ENCODE measurements around the gene CTNNA3.

Gene CTNNA3

GRCh38 chr10:67664942-67665341 is 31.1 kb downstream of the CTNNA3 start:
- DNase-seq = no peak

- no peak for DNase-seq
These were observed 32.4 kb downstream of the CTNNA3 start for GRCh38 chr10:67663449-67664087.

DNA sequence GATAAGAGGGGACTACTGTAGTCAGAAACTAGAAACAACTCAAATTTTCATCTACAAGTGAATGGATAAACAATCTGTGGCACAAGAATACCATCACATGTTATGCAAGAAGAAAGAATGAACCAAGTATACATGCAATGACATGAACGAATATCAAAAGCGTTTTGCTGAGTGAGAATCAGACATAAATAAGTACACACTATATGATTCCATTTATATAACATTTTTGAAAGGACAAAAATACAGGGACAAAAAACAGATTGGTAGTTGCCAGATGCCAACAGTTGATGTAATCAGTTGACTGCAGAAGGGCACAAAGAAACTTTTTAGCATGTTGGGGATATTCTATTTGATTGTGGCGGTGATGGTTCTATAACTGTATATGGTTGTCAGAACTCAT is 33.6 kb downstream of the CTNNA3 start:
- no peak for DNase-seq

DNA sequence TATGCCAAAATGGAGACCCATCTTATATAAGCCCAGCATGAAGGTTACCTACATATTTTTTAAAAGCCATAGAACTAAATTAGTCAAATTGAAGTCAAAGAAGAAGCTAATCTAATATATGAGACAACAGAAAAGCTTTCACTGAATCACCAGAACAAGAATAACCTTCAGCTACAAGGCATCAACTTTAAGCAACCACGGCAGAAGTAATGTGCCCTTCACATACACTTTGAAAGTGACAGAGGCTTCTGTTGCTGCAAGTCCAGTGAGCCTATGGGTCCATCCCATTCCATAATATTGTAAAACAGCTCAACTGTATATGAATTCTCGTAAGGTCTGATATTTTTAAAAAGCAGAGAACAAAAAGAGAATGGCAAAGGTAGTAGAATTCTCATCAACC is 36.5 kb downstream of the CTNNA3 start:
- no peak for DNase-seq

DNA sequence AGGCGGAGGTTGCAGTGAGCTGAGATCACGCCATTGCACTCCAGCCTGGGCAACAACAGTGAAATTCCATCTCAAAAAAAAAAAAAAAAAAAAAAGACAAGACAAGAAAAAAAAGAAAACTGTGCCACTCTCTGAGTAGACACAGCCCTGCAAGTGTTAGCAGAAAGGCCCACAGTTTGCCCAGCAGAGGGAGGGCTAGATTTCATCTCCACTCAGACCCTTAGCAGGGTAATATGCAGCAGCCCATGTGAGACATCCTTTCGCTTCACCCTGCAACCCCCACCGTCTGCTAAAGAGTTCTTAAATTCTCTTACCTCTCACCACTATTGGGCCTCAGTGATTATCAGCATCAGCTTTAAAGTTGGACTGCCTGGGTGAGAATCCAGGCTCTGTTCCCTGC is 38.2 kb downstream of the CTNNA3 start:
- DNase-seq = no peak

GRCh38 chr10:67650558-67650957 is 45.4 kb downstream of the CTNNA3 start:
- DNase-seq = no peak

DNA sequence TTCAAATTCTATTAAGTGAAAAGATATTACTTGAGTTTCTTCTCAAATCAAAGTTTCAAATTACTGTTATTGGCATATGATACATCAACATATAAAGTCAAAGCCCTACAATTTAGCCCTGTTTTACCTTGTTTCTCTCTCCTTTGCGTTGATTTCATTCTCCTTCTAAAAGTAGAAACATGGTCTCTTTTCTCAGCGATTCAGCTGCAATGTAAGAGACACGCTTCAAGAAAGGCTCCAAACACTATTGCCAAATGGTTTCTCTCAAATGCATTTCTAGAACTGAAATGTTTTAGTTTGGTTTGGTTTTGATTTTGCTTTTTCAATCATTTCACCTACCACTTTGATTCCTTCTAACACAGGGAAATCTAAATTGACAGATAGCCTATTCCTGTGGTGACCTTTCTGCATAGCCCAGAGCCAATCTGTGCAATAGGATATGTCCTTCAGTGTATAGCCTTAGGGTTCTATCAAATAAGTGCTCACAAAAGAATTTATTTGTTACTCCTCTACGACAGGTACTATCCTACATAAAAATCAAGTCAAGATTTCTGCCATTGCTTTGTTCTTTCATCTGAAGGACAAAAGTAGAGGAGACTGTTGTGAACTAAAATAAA is 47.3 kb downstream of the CTNNA3 start:
- no peak for DNase-seq

GRCh38 chr10:67630904-67631303 is 65.1 kb downstream of the CTNNA3 start:
- DNase-seq = no peak

- DNase-seq = no peak
These were observed 66.5 kb downstream of the CTNNA3 start for GRCh38 chr10:67629461-67629971.

- no peak for DNase-seq
These were observed 73.0 kb downstream of the CTNNA3 start for GRCh38 chr10:67622984-67623383.

- no peak for DNase-seq
These were observed 73.5 kb downstream of the CTNNA3 start for GRCh38 chr10:67622511-67622910.

- DNase-seq = no peak
These were observed 74.2 kb downstream of the CTNNA3 start for GRCh38 chr10:67621834-67622233.

DNA sequence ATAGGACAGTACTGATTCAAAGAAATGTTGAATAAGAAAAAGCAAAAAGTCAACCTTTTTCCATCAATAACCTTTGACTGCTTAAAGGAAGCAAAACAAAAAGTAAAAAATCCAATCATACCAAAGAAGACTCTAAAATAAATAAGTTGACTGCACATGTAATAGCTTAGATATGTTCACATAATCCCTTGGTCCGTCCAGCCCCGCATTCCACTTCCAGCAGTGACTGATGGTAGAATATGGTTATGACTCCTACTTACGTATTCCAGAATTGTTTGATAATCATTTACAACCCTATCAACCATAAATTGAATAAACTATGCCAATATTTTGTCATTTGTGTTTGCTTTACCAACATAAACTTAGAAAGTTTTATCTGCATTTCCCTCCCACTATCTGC is 77.9 kb downstream of the CTNNA3 start:
- DNase-seq = no peak

DNA sequence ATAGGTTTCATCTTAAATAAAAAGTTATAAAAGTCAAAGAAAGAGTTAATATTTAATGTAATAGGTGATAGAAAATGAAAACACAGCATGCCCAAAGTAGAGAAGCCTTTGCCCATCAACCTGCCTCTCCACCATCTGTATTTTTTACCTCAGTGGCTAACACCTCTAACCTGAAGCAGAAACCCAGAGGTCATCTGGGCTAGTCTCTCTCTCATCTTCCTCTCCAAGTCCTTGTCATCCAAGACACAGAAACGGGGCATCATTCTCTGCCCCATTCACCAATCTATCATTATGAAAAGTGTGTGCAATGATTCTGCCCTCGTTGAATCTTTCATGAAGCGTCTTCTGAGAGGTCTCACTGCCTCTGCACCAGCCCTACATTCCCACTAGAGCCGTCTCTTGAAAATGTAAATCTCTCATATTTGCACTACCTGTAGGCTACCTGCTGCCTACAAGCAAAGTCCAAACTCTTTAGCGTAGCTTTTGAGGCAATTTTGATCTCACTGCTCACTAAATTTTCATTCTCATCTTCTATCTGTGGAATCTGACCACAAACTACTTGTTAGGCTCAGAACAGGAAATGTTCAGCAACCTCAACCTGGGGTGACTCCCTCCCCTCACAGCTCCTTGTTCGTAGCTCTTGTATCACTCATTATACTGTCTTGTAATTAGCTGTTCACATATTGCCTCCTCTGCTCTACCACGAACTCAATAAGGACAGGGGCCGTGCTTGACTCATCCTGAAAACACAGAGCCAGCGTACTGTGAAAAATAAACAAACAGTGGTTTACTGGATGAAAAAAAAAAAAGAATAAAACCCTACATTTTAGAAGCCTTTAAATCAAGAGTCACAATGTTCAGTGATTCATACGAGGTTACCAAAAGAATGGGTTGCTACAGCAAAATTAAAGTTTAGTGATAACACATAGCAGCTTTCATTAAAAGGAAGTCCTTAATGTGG is 83.1 kb downstream of the CTNNA3 start:
- no peak for DNase-seq

DNA sequence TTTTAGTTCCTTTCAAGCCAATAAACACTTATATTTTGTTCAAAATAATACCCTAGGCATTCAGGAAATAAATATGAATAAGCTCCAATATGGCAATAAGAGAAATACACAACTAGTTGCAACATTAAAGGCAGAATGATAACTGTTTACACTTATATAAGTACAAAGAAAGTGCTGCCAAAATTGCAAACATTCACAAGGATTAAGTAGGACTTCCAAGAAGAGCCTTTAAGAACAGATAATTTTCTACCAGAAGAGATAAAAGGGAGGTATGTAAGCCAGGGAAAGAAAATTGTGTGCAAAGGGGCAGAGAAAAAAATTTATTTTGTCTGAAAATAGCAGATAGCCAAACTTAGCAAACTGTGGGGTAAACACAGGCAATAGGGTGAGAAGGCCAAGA is 83.8 kb downstream of the CTNNA3 start:
- no peak for DNase-seq

GRCh38 chr10:67609996-67610793 is 85.8 kb downstream of the CTNNA3 start:
- no peak for DNase-seq

- DNase-seq = no peak
These were observed 88.0 kb downstream of the CTNNA3 start for GRCh38 chr10:67608001-67608400.

- DNase-seq = no peak
These were observed 88.5 kb downstream of the CTNNA3 start for GRCh38 chr10:67607472-67607871.

DNA sequence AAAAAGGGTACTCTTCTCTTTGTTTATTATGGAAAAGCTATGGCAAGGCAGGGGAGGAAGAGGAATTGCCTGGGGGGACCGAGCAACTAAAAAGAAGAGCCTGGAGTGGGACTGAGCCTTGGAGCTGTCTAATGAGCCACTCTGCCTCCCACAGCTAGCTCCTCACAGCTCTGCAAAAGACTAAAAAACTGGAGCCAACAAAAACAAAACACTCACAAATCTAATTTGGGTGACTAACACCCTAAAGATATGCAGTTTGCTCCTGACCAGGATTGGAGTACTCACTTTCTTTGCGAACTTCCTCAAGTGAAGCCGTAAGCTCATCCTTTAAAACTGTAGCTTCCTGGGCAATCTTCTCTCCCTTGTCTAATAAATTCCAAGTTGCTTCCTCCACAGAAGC is 89.4 kb downstream of the CTNNA3 start:
- no peak for DNase-seq

DNA sequence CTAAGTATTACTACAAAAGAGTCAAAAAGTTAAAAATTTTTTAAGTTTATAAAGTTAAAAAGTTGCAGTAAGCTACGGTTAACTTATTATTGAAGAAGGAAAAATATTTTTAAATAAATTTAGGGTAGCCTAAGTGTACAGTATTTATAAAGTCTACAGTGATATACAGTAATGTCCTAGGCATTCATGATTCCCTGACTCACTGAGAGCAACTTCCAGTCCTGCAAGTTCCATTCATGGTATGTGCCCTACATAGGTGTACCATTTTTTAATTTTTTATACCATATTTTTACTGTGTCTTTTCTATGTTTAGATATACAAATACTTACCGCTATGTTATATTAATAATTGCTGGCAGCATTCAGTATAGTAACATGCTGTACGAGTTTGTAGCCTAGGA is 92.3 kb downstream of the CTNNA3 start:
- no peak for DNase-seq

DNA sequence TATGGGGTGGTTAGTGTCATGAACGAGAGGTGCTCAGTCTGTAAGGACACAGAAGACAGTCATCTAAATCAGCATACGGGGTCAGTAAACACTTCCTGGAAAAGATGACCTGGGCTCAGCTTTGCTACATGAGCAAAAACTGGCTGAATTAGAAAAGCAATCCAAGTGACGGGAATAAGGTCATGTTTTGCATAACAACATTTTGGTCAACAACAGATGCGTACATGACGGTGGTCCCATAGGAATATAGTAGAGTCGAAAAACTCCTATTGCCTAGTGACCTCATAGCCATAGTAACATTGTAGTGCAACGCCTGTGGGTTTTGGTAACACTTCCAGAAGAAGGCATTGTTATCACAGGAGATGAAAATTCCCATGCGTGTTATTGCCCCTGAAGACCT is 92.9 kb downstream of the CTNNA3 start:
- DNase-seq = no peak

DNA sequence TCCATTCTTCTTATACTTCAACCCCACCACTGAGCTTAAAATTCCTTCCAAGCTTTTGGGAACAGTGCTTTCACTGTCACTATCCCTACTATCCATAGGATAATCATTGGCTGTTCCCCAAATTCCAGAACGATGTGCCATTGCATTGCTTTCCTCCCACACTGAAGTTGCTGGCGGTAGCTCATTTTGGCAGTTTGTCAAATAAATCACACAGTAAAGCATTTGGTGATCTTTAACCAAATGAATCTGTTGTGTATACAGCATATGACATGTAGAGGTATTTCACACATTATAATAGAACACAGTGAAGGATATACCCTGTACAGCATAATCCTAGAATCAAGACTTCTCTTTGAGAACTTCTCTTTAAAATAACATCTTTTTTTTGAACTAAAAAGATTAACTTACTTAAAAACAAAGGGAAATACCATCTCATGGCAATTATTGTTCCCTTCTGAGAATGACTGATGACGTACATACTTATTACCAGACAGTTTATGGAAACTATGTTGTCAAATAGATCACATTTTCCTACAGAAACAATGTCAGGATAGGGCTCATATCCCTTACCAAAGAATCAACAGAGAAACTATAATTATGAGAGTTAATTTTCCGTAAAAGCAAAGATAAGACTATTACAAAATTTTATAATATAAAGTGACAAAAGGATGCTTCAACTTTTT is 93.6 kb downstream of the CTNNA3 start:
- DNase-seq = no peak

Measured in DMS79 (cell line).